GM23338 (cell line): ENCODE results near the gene AP4S1. TPM values are rescaled to one million over a fixed set of nuclear protein-coding genes. Genes with fewer than 3 reads are reported as not detected.

Source experiments
- ATAC-seq: fragments of 200-7000 bp; cut with Tn5 transposase; 3 replicates; pipeline ENCODE4 v1.9.1; 2020
- DNase-seq: peaks from one replicate; pipeline ENCODE4 v3.0.0-alpha.2; 2015; ENCODE audit warnings: low spot score
- H2AFZ ChIP-seq: fragments of 200-600 bp; sonication (generic); 2 replicates; pipeline ENCODE4 v1.8.0; 2016; ENCODE audit warnings: antibody characterized with exemption, mild to moderate bottlenecking, moderate library complexity
- H3F3A ChIP-seq: fragments of 200-600 bp; sonication (generic); replicated peaks from 2 replicates; pipeline ENCODE4 v1.8.0; 2017; ENCODE audit warnings: antibody characterized with exemption, mixed run types, low read depth
- H3K27ac ChIP-seq: fragments of 200-600 bp; sonication (generic); 2 replicates; pipeline ENCODE4 v1.6.1; 2016; ENCODE audit warnings: low read depth
- H3K27me3 ChIP-seq: fragments of 200-600 bp; sonication (generic); 2 replicates; pipeline ENCODE4 v1.8.0; 2016; ENCODE audit warnings: mild to moderate bottlenecking, mixed run types, moderate library complexity; ENCODE audit not compliant: insufficient read depth
- H3K36me3 ChIP-seq: fragments of 200-600 bp; sonication (generic); 2 replicates; pipeline ENCODE4 v1.8.0; 2016; ENCODE audit warnings: mild to moderate bottlenecking; ENCODE audit not compliant: insufficient read depth
- H3K4me1 ChIP-seq: fragments of 200-600 bp; sonication (generic); 2 replicates; pipeline ENCODE4 v1.8.0; 2016; ENCODE audit warnings: mild to moderate bottlenecking, moderate library complexity; ENCODE audit not compliant: insufficient read depth
- H3K4me2 ChIP-seq: fragments of 200-600 bp; sonication (generic); 2 replicates; pipeline ENCODE4 v1.7.1; 2017; ENCODE audit warnings: mixed run types
- H3K4me3 ChIP-seq: fragments of 200-600 bp; sonication (generic); 2 replicates; pipeline ENCODE4 v1.6.1; 2016; ENCODE audit warnings: mixed run types
- H3K79me2 ChIP-seq: fragments of 200-600 bp; sonication (generic); replicated peaks from 2 replicates; pipeline ENCODE4 v1.8.0; 2017; ENCODE audit warnings: mild to moderate bottlenecking; ENCODE audit not compliant: insufficient read depth
- H3K9me2 ChIP-seq: fragments of 200-600 bp; sonication (generic); 2 replicates; pipeline ENCODE4 v1.8.0; 2017; ENCODE audit not compliant: insufficient read depth
- H4K20me1 ChIP-seq: fragments of 200-600 bp; sonication (generic); replicated peaks from 2 replicates; pipeline ENCODE4 v1.8.0; 2017; ENCODE audit warnings: mild to moderate bottlenecking; ENCODE audit not compliant: insufficient read depth
- H3K27ac Mint-ChIP-seq: 2 replicates; pipeline ENCODE4 v1.8.0; 2020; ENCODE audit warnings: inconsistent platforms, mild to moderate bottlenecking, moderate library complexity, mixed read lengths
- H3K27me3 Mint-ChIP-seq: 3 replicates; pipeline ENCODE4 v1.8.0; 2022; ENCODE audit warnings: low read depth, mild to moderate bottlenecking, moderate library complexity, mixed read lengths, inconsistent platforms; ENCODE audit not compliant: insufficient read depth, poor library complexity
- H3K36me3 Mint-ChIP-seq: 3 replicates; pipeline ENCODE4 v1.8.0; 2021; ENCODE audit warnings: low read depth, mild to moderate bottlenecking, inconsistent platforms, moderate library complexity, mixed read lengths
- H3K4me1 Mint-ChIP-seq: 3 replicates; pipeline ENCODE4 v1.8.0; 2020; ENCODE audit warnings: mild to moderate bottlenecking, inconsistent platforms, mixed read lengths
- H3K4me3 Mint-ChIP-seq: 3 replicates; pipeline ENCODE4 v1.8.0; 2021; ENCODE audit warnings: moderate library complexity, mild to moderate bottlenecking, inconsistent platforms, mixed read lengths
- H3K9me3 Mint-ChIP-seq: 3 replicates; pipeline ENCODE4 v1.8.0; 2020; ENCODE audit warnings: moderate library complexity, mild to moderate bottlenecking, inconsistent platforms, mixed read lengths
- CREB1 ChIP-seq: fragments of 250-450 bp; sonication (Bioruptor Pico); IDR thresholded peaks from 2 replicates; pipeline ENCODE4 v1.5.0; 2020; ENCODE audit warnings: low read depth, mild to moderate bottlenecking, moderate library complexity
- EZH2 ChIP-seq: fragments of 200-600 bp; sonication (generic); IDR thresholded peaks from one replicate; pipeline ENCODE4 v1.8.0; 2017; ENCODE audit warnings: antibody characterized with exemption, mild to moderate bottlenecking, low read depth; ENCODE audit not compliant: unreplicated experiment
- EZH2phosphoT487 ChIP-seq: fragments of 200-600 bp; sonication (generic); IDR thresholded peaks from one replicate; pipeline ENCODE4 v1.8.1; 2018; ENCODE audit warnings: antibody characterized with exemption; ENCODE audit not compliant: unreplicated experiment
- JUNB ChIP-seq: IDR thresholded peaks from one replicate; pipeline ENCODE4 v1.6.1; 2016; ENCODE audit warnings: antibody characterized with exemption; ENCODE audit not compliant: unreplicated experiment
- NANOG ChIP-seq: IDR thresholded peaks from 2 replicates; pipeline ENCODE4 v1.6.1; 2016; ENCODE audit warnings: antibody characterized with exemption, borderline replicate concordance
- POLR2AphosphoS5 ChIP-seq: IDR thresholded peaks from 2 replicates; pipeline ENCODE4 v1.6.1; 2016; ENCODE audit warnings: antibody characterized with exemption, low read depth
- STAT1 ChIP-seq: IDR thresholded peaks from one replicate; pipeline ENCODE4 v1.6.1; 2016; ENCODE audit warnings: antibody characterized with exemption; ENCODE audit not compliant: unreplicated experiment
- ZNF114 ChIP-seq: fragments of 250-450 bp; sonication (Bioruptor Pico); IDR thresholded peaks from 2 replicates; pipeline ENCODE4 v1.5.0; 2020; ENCODE audit warnings: mild to moderate bottlenecking, moderate library complexity
- ZNF331 ChIP-seq: fragments of 250-450 bp; sonication (Bioruptor Pico); IDR thresholded peaks from 2 replicates; pipeline ENCODE4 v1.5.0; 2020; ENCODE audit warnings: low read depth, mild to moderate bottlenecking, moderate library complexity
- polyA plus RNA-seq: library from polyadenylated mRNA; unstranded; fragments of >200 nt; fragmentation: Nextera tagmentation; extraction: Ambion mirVana; gene quantifications from 2 replicates; pipeline ENCODE4 v1.2.1, GENCODE V29; 2016
- total RNA-seq: library from RNA; depleted of rRNA; stranded (reverse); fragments of >200 nt; shearing (Covaris generic); gene quantifications from 2 replicates; pipeline ENCODE4 v1.2.3, GENCODE V29; 2014
- TF ChIP-seq, protein P1 (sequence below), 2 experiments: fragments of 200-600 bp in 1 of 2; sonication (generic) in 1 of 2; conservative IDR thresholded peaks; 2 replicates each; pipeline versions ENCODE4 v1.5.1 to v1.6.1; 2016 to 2017; ENCODE audit warnings: antibody characterized with exemption in 2 of 2, low read depth in 2 of 2, mild to moderate bottlenecking in 2 of 2, moderate library complexity in 1 of 2
- TF ChIP-seq, protein P2 (sequence below): IDR thresholded peaks from 2 replicates; pipeline ENCODE4 v1.6.1; 2016; ENCODE audit warnings: antibody characterized with exemption
- TF ChIP-seq, protein P3 (sequence below): IDR thresholded peaks from one replicate; pipeline ENCODE4 v1.6.1; 2018; ENCODE audit warnings: antibody characterized with exemption; ENCODE audit not compliant: unreplicated experiment

Gene AP4S1
- total and polyA plus RNA-seq, 2 experiments from 2014 or later: 13.4 to 15.7 TPM

DNA sequence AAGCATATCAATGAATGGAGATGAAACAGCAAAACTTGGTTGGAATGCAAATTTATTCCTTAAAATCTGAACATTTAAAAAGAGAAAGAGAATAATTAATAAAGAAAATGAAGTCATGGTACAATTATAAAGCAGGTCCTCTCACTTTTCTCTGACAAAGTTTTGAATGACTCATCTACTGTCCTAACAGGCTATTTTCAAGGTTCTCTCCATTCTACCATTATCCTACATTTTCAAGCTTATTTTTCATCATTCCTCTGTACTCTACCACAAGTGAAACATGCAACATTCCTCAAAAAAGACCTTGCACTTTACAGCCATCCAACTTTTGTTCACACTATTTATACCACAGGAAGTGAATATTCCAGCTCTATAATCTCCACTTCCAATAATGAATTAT is 36.9 kb upstream of the AP4S1 start:
- Histone ChIP-seq H2AFZ (no peak overlapping the region), H3K27me3 (no peaks in the 10 kb centered on the region), H3K4me1 (peaks cover 15% of the 10 kb centered on the region; the same call in 1 of the 2 replicates), H3K27ac (no peak overlapping the region), H3F3A (no peaks in the 10 kb centered on the region), H3K36me3 (no peaks in the 10 kb centered on the region), H3K79me2 (peaks cover 99% of the 10 kb centered on the region), H3K4me3 (no peak overlapping the region), H3K4me2 (no peak overlapping the region), H3K9me2 (no peaks in the 10 kb centered on the region), H4K20me1 (peaks cover 21% of the 10 kb centered on the region)
- ATAC-seq (no peak), DNase-seq (no peak)
- Mint-ChIP-seq H3K36me3 (peaks cover 10% of the 10 kb centered on the region; the same call in 2 of the 3 replicates), H3K4me3 (no peak overlapping the region), H3K9me3 (no peaks in the 10 kb centered on the region), H3K27me3 (peaks cover 1% of the 10 kb centered on the region), H3K4me1 (peaks cover 14% of the 10 kb centered on the region), H3K27ac (peak overlapping the region; percentile 18)
- no peak for TF ChIP-seq ZNF331
- TF ChIP-seq STAT1: no peak
- TF ChIP-seq EZH2: no peak

DNA sequence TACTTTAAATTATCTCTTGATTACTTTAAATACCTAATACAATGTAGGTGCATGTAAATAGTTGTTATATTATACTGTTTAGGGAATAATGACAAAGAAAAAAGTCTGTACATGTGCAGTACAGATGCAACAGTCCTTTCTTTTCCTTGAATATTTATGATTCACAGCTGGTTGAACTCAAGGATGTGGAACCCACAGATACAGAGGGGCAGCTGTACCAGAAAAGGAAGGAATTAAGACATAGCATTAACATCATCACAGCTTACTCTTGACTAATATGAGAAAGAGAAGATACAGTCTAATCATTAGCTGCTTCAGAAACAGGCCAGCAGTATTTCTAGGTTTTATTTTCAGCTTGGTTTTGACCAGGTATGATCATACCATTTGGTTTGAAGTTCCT is 34.7 kb upstream of the AP4S1 start:
- Histone ChIP-seq H3K9me2 (no peaks in the 10 kb centered on the region; the same call in 1 of the 2 replicates), H3K79me2 (peaks cover 100% of the 10 kb centered on the region), H4K20me1 (peaks cover 26% of the 10 kb centered on the region)

DNA sequence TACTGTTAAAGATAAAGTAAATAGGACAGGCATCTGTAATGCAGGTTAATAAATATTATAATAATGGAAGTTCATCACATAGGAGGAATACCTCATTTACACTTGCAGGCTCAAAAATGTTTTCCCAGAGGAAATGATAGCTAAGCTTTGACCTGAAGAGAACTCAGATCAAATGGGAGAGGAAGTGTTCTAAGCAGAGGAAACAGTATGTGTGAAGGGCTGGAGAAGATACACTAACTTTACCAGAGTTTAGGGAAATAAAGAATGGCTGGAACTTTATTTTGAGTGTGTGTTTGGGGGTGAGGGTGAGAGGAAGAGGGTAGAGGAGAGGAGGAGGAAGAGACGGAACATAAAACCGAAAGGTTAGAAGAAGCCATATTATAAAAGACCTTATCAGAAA is 34.0 kb upstream of the AP4S1 start:
- no peak overlapping the region for H3K4me2 ChIP-seq
- no peak overlapping the region for H2AFZ ChIP-seq
- peaks cover 31% of the 10 kb centered on the region for H3K4me1 Mint-ChIP-seq
- ATAC-seq (no peak), DNase-seq (no peak)
- H3K27me3 ChIP-seq: no peaks in the 10 kb centered on the region
- no peak overlapping the region for H3K4me3 ChIP-seq
- no peaks in the 10 kb centered on the region for H3K9me3 Mint-ChIP-seq
- peaks cover 33% of the 10 kb centered on the region for H3K4me1 ChIP-seq
- H4K20me1 ChIP-seq: peaks cover 26% of the 10 kb centered on the region
- H3K36me3 ChIP-seq: no peaks in the 10 kb centered on the region
- H3K9me2 ChIP-seq: no peaks in the 10 kb centered on the region; the same call in 1 of the 2 replicates
- peaks cover 100% of the 10 kb centered on the region for H3K79me2 ChIP-seq
- no peak overlapping the region for H3K27ac ChIP-seq
- peaks cover 3% of the 10 kb centered on the region; the same call in 1 of the 3 replicates for H3K36me3 Mint-ChIP-seq
- H3K4me3 Mint-ChIP-seq: no peak overlapping the region
- H3F3A ChIP-seq: no peaks in the 10 kb centered on the region
- H3K27me3 Mint-ChIP-seq: peaks cover 4% of the 10 kb centered on the region
- H3K27ac Mint-ChIP-seq: 0 out of 2 replicates have a peak overlapping the region, but pooled peaks have one; percentile 34
- no peak for TF ChIP-seq ZNF331
- TF ChIP-seq, protein P1, sequence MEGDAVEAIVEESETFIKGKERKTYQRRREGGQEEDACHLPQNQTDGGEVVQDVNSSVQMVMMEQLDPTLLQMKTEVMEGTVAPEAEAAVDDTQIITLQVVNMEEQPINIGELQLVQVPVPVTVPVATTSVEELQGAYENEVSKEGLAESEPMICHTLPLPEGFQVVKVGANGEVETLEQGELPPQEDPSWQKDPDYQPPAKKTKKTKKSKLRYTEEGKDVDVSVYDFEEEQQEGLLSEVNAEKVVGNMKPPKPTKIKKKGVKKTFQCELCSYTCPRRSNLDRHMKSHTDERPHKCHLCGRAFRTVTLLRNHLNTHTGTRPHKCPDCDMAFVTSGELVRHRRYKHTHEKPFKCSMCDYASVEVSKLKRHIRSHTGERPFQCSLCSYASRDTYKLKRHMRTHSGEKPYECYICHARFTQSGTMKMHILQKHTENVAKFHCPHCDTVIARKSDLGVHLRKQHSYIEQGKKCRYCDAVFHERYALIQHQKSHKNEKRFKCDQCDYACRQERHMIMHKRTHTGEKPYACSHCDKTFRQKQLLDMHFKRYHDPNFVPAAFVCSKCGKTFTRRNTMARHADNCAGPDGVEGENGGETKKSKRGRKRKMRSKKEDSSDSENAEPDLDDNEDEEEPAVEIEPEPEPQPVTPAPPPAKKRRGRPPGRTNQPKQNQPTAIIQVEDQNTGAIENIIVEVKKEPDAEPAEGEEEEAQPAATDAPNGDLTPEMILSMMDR (conservative IDR thresholded peaks at IDR 0.05; ENCODE audit: low read depth in 2 of 2): no peak
- TF ChIP-seq POLR2AphosphoS5: no peak
- no peak for TF ChIP-seq NANOG
- TF ChIP-seq, protein P2, sequence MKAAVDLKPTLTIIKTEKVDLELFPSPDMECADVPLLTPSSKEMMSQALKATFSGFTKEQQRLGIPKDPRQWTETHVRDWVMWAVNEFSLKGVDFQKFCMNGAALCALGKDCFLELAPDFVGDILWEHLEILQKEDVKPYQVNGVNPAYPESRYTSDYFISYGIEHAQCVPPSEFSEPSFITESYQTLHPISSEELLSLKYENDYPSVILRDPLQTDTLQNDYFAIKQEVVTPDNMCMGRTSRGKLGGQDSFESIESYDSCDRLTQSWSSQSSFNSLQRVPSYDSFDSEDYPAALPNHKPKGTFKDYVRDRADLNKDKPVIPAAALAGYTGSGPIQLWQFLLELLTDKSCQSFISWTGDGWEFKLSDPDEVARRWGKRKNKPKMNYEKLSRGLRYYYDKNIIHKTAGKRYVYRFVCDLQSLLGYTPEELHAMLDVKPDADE: no peak
- no peak for TF ChIP-seq STAT1
- no peak for TF ChIP-seq CREB1
- no peak for TF ChIP-seq EZH2phosphoT487
- no peak for TF ChIP-seq JUNB
- TF ChIP-seq EZH2: no peak
- TF ChIP-seq, protein P3, sequence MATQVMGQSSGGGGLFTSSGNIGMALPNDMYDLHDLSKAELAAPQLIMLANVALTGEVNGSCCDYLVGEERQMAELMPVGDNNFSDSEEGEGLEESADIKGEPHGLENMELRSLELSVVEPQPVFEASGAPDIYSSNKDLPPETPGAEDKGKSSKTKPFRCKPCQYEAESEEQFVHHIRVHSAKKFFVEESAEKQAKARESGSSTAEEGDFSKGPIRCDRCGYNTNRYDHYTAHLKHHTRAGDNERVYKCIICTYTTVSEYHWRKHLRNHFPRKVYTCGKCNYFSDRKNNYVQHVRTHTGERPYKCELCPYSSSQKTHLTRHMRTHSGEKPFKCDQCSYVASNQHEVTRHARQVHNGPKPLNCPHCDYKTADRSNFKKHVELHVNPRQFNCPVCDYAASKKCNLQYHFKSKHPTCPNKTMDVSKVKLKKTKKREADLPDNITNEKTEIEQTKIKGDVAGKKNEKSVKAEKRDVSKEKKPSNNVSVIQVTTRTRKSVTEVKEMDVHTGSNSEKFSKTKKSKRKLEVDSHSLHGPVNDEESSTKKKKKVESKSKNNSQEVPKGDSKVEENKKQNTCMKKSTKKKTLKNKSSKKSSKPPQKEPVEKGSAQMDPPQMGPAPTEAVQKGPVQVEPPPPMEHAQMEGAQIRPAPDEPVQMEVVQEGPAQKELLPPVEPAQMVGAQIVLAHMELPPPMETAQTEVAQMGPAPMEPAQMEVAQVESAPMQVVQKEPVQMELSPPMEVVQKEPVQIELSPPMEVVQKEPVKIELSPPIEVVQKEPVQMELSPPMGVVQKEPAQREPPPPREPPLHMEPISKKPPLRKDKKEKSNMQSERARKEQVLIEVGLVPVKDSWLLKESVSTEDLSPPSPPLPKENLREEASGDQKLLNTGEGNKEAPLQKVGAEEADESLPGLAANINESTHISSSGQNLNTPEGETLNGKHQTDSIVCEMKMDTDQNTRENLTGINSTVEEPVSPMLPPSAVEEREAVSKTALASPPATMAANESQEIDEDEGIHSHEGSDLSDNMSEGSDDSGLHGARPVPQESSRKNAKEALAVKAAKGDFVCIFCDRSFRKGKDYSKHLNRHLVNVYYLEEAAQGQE: no peak
- TF ChIP-seq ZNF114 (CRISPR knock-in tag): no peak

More for the DNA sequence above, 34.7 kb upstream of the AP4S1 start:
- Mint-ChIP-seq H3K4me3 (no peak overlapping the region), H3K27me3 (peaks cover 4% of the 10 kb centered on the region), H3K27ac (no peak overlapping the region), H3K36me3 (peaks cover 5% of the 10 kb centered on the region; the same call in 2 of the 3 replicates), H3K4me1 (peaks cover 25% of the 10 kb centered on the region), H3K9me3 (no peaks in the 10 kb centered on the region)
- H3F3A ChIP-seq: no peaks in the 10 kb centered on the region
- no peak for DNase-seq
- no peak overlapping the region for H3K27ac ChIP-seq
- ATAC-seq: no peak
- no peaks in the 10 kb centered on the region for H3K36me3 ChIP-seq
- H3K4me3 ChIP-seq: no peak overlapping the region
- peaks cover 27% of the 10 kb centered on the region for H3K4me1 ChIP-seq
- TF ChIP-seq NANOG (no peak), EZH2 (no peak)
- no peak overlapping the region for H2AFZ ChIP-seq
- H3K4me2 ChIP-seq: no peak overlapping the region
- H3K27me3 ChIP-seq: no peaks in the 10 kb centered on the region
